ENCODE results near the gene TRMT11. TPM values are rescaled to one million over a fixed set of nuclear protein-coding genes. Genes with fewer than 3 reads are reported as not detected.

Gene TRMT11
- total and polyA plus RNA-seq, 2 of the 8 experiments (the other 6 are each of a cell fraction or from before 2014, with no cell fraction given): 19.7 to 32.4 TPM

DNA sequence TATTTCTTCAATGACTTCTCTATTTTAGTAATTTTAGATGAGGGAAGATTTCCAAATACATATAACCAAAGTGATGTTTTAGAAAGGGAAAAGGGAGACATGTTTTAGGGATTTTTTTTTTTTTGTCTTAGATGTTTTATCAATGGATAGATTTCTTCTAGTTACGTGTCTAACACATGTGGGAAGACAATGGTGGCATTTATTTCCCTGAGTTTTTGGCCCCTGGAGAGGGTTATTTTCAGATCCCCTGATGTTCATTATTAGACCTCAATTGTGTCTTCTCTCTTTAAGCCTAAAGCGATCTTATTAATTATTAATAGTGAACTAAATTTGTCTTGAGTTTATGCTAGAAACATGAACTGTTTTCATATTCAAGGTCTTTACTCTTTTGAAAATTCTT is 30.3 kb downstream of the TRMT11 start (continued):
- TF ChIP-seq, protein P1, sequence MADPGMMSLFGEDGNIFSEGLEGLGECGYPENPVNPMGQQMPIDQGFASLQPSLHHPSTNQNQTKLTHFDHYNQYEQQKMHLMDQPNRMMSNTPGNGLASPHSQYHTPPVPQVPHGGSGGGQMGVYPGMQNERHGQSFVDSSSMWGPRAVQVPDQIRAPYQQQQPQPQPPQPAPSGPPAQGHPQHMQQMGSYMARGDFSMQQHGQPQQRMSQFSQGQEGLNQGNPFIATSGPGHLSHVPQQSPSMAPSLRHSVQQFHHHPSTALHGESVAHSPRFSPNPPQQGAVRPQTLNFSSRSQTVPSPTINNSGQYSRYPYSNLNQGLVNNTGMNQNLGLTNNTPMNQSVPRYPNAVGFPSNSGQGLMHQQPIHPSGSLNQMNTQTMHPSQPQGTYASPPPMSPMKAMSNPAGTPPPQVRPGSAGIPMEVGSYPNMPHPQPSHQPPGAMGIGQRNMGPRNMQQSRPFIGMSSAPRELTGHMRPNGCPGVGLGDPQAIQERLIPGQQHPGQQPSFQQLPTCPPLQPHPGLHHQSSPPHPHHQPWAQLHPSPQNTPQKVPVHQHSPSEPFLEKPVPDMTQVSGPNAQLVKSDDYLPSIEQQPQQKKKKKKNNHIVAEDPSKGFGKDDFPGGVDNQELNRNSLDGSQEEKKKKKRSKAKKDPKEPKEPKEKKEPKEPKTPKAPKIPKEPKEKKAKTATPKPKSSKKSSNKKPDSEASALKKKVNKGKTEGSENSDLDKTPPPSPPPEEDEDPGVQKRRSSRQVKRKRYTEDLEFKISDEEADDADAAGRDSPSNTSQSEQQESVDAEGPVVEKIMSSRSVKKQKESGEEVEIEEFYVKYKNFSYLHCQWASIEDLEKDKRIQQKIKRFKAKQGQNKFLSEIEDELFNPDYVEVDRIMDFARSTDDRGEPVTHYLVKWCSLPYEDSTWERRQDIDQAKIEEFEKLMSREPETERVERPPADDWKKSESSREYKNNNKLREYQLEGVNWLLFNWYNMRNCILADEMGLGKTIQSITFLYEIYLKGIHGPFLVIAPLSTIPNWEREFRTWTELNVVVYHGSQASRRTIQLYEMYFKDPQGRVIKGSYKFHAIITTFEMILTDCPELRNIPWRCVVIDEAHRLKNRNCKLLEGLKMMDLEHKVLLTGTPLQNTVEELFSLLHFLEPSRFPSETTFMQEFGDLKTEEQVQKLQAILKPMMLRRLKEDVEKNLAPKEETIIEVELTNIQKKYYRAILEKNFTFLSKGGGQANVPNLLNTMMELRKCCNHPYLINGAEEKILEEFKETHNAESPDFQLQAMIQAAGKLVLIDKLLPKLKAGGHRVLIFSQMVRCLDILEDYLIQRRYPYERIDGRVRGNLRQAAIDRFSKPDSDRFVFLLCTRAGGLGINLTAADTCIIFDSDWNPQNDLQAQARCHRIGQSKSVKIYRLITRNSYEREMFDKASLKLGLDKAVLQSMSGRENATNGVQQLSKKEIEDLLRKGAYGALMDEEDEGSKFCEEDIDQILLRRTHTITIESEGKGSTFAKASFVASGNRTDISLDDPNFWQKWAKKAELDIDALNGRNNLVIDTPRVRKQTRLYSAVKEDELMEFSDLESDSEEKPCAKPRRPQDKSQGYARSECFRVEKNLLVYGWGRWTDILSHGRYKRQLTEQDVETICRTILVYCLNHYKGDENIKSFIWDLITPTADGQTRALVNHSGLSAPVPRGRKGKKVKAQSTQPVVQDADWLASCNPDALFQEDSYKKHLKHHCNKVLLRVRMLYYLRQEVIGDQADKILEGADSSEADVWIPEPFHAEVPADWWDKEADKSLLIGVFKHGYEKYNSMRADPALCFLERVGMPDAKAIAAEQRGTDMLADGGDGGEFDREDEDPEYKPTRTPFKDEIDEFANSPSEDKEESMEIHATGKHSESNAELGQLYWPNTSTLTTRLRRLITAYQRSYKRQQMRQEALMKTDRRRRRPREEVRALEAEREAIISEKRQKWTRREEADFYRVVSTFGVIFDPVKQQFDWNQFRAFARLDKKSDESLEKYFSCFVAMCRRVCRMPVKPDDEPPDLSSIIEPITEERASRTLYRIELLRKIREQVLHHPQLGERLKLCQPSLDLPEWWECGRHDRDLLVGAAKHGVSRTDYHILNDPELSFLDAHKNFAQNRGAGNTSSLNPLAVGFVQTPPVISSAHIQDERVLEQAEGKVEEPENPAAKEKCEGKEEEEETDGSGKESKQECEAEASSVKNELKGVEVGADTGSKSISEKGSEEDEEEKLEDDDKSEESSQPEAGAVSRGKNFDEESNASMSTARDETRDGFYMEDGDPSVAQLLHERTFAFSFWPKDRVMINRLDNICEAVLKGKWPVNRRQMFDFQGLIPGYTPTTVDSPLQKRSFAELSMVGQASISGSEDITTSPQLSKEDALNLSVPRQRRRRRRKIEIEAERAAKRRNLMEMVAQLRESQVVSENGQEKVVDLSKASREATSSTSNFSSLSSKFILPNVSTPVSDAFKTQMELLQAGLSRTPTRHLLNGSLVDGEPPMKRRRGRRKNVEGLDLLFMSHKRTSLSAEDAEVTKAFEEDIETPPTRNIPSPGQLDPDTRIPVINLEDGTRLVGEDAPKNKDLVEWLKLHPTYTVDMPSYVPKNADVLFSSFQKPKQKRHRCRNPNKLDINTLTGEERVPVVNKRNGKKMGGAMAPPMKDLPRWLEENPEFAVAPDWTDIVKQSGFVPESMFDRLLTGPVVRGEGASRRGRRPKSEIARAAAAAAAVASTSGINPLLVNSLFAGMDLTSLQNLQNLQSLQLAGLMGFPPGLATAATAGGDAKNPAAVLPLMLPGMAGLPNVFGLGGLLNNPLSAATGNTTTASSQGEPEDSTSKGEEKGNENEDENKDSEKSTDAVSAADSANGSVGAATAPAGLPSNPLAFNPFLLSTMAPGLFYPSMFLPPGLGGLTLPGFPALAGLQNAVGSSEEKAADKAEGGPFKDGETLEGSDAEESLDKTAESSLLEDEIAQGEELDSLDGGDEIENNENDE (IDR thresholded peaks at IDR 0.05; ENCODE audit: insufficient replicate concordance, low read length): no peak
- TF ChIP-seq KDM1A (IDR thresholded peaks at IDR 0.05; ENCODE audit: borderline replicate concordance, low read length) (no peak), SP4 (IDR thresholded peaks at IDR 0.05; ENCODE audit: low read length) (no peak), SIRT6 (IDR thresholded peaks at IDR 0.05; ENCODE audit: low read length) (no peak), JUN (IDR thresholded peaks at IDR 0.05; ENCODE audit: low read depth, low read length) (no peak)
